ENCODE data around the gene TCAP. TPM values are rescaled to one million over a fixed set of nuclear protein-coding genes. Genes with fewer than 3 reads are reported as not detected.
A peak's percentile ranks its signal among the peaks of the same experiment; 100 is the strongest.

TCAP gene
- total RNA-seq, 1 donor from 2014 or later: not detected

DNA sequence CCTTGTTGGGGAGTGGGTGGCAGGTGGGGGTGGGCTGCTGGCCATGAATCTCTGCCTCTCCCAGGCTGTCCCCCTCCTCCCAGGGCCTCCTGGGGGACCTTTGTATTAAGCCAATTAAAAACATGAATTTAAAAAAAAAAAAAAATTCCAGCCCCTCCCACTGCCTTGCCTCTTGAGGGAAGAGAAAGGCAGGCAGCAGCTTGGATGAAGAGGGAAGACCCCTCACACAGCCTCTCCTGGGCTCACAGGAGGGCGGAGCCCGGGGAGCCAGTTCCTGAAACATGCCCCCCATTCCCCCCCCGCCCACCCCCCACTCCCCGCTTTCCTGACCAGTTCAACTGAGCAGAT is 1.8 kb upstream of the TCAP start:
- TF ChIP-seq, protein P1, sequence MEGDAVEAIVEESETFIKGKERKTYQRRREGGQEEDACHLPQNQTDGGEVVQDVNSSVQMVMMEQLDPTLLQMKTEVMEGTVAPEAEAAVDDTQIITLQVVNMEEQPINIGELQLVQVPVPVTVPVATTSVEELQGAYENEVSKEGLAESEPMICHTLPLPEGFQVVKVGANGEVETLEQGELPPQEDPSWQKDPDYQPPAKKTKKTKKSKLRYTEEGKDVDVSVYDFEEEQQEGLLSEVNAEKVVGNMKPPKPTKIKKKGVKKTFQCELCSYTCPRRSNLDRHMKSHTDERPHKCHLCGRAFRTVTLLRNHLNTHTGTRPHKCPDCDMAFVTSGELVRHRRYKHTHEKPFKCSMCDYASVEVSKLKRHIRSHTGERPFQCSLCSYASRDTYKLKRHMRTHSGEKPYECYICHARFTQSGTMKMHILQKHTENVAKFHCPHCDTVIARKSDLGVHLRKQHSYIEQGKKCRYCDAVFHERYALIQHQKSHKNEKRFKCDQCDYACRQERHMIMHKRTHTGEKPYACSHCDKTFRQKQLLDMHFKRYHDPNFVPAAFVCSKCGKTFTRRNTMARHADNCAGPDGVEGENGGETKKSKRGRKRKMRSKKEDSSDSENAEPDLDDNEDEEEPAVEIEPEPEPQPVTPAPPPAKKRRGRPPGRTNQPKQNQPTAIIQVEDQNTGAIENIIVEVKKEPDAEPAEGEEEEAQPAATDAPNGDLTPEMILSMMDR (conservative IDR thresholded peaks at IDR 0.05; ENCODE audit: low read depth, low read length): no peak
- no peak for DNase-seq (ENCODE audit: low read depth)
- no peak overlapping the region for H3K4me3 ChIP-seq (ENCODE audit: low read depth, low read length)

DNA sequence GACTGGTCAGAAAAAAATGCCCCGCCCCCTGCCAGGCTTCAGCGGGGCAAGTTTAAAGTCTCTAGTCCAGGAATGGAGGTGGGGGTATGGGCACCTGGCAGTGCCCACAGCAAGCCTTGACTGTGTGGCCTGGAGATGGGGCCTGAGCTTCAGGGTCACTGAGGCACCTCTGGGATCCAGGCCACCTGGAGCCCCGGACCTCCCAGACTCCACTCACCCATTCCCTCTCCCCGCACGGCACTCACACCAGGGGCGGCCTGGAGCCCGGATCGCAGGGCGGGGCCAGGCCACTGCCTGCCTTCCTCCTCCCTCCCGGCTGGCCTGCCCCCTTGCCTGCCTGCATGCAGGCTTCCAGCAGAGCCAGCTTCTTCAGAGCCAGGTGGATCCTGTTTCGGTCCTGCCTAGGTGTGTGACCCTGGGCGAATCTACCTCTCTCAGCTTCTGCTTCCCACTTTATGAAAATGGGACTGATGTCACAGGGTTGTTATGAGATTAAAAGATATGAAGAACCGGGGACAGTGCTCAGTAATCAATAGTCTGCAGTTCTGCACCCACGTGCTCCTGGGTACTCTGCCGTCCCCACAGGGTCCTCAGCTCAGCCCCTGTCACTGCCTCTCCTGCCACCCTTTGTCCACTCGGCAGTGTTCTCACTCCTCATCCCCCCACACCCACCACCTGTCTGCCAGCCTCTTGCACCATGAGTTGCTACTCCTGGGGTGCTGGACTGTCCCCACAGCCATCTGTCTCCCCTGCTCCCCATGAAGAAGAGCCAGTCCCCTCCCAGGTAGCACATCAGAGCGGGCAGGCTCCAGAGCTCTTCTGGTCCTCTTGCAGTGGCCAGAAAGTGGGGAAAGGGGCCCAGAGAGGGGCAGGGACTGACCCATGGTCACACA is 1.2 kb upstream of the TCAP start:
- DNase-seq (ENCODE audit: low read depth): no peak
- peak overlapping the region; percentile 26 for H3K4me3 ChIP-seq (ENCODE audit: low read depth, low read length)
- TF ChIP-seq, protein P1 (conservative IDR thresholded peaks at IDR 0.05; ENCODE audit: low read depth, low read length): no peak

DNA sequence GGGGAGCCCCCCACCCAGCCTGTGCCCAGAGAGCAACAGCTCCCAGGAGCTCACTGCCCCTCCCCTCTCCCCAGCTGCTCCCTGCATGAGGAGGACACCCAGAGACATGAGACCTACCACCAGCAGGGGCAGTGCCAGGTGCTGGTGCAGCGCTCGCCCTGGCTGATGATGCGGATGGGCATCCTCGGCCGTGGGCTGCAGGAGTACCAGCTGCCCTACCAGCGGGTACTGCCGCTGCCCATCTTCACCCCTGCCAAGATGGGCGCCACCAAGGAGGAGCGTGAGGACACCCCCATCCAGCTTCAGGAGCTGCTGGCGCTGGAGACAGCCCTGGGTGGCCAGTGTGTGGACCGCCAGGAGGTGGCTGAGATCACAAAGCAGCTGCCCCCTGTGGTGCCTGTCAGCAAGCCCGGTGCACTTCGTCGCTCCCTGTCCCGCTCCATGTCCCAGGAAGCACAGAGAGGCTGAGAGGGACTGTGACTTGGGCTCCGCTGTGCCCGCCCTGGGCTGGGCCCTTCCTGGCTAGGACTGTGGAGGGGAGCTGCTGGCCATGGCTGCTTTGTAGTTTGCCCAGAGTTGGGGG is 584 bp downstream of the TCAP start:
- DNase-seq (ENCODE audit: low read depth): no peak

DNA sequence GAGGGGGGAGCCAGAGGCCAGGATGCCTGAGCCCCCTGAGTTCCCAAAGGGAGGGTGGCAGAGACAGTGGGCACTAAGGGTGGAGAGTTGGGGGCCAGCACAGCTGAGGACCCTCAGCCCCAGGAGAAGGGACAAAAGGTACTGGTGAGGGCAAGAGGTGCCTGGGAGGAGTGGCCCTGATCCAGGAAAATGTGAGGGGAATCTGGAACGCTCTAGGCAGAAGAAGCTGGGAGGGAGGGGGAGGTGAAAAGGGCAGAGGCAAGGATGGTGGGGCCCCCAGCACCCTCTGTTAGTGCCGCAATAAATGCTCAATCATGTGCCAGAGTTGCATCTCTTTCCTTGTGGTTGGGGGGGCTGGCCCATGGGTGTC is 1.1 kb downstream of the TCAP start:
- DNase-seq (ENCODE audit: low read depth): no peak
- TF ChIP-seq, protein P1 (conservative IDR thresholded peaks at IDR 0.05; ENCODE audit: low read depth, low read length): no peak
- no peak overlapping the region for H3K4me3 ChIP-seq (ENCODE audit: low read depth, low read length)

More for the DNA sequence above, 584 bp downstream of the TCAP start:
- H3K4me3 ChIP-seq (ENCODE audit: low read depth, low read length): no peak overlapping the region
- TF ChIP-seq, protein P1 (conservative IDR thresholded peaks at IDR 0.05; ENCODE audit: low read depth, low read length): no peak

DNA sequence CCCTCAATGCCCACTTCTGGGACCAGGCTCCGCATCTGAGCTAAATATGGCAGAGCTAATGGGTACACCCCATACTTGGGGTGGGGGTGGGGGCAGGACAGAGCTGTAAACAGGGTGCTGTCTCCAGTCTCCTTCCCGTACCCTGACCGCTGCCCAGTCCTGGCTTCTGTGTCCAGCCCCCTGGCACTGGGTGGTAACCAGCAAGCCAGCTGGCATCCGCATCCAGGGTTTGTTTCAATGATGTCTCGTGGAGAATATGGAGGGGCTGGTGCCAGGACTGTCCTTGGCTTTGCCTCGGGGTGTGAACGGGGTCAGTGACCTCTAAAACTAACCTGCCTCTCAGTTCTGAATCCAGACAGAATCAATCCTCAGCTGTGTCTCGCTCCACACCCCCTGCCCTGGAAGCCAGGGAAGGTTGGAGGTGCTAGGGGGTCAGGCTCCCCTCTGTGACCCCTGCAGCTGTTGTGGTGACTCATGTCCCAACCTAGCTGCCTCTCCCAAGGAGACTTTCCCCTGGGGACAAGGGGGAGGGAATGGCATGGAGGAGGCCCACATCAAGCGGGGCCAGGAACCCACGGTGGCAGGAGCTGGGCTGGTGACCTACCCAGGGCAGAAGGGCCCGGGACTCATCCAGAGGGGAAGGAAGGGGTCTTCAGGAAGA is 1.6 kb downstream of the TCAP start:
- no peak overlapping the region for H3K4me3 ChIP-seq (ENCODE audit: low read depth, low read length)
- no peak for DNase-seq (ENCODE audit: low read depth)

DNA sequence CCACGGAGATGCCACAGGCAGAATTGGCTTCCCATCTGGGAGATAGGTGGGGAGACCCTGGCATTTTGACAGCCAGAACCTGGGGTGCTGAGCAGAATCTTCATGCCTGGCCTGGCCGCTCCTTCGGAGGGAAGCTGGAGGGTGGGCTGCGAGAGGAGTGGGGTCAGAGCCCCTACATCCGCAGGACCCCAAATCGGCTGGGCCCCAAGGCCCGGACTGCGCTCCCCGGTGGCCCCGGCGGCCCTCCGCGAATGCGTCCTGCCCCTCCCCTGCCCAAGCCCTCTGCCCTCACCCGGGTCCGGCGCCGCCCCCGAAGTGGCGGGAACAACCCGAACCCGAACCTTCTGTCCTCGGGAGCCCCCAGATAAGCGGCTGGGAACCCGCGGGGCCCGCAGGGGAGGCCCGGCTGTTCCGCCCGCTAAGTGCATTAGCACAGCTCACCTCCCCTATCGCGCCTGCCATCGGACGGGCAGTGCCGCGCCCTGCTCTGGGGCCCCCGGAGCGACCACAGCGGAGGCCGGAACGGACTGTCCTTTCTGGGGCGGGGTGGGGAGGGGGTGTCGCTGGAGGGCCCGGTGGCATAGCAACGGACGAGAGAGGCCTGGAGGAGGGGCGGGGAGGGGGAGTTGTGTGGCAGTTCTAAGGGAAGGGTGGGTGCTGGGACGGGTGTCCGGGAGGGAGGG is 2.3 kb downstream of the TCAP start:
- TF ChIP-seq, protein P1 (conservative IDR thresholded peaks at IDR 0.05; ENCODE audit: low read depth, low read length): no peak
- H3K4me3 ChIP-seq (ENCODE audit: low read depth, low read length): no peak overlapping the region
- no peak for DNase-seq (ENCODE audit: low read depth)

More for the DNA sequence above, 1.6 kb downstream of the TCAP start:
- TF ChIP-seq, protein P1 (conservative IDR thresholded peaks at IDR 0.05; ENCODE audit: low read depth, low read length): no peak
